Endothelial cell of umbilical vein (primary cell): ENCODE results near the gene DMD. TPM values are rescaled to one million over a fixed set of nuclear protein-coding genes. Genes with fewer than 3 reads are reported as not detected.

Experiments
- BruUV-seq: library from RNA; stranded (reverse); fragments of 400-500 nt; replicated peaks from 2 replicates; lab custom pipeline; 2021; lab: Mats Ljungman, UMichigan
- CTCF ChIA-PET: fragments of 300-600, 350-600 bp; sonication (Branson Sonifier 250); formaldehyde crosslinking; loops from one replicate; lab custom pipeline; 2021; ENCODE audit warnings: antibody characterized with exemption, inconsistent platforms; lab: Charles Lee
- POLR2A ChIA-PET: fragments of 300-600, 350-600 bp; sonication (Branson Sonifier 250); formaldehyde crosslinking; loops from one replicate; lab custom pipeline; 2021; ENCODE audit warnings: antibody characterized with exemption, inconsistent platforms; lab: Charles Lee
- DNase-seq: peaks from one replicate; pipeline ENCODE4 v3.0.0-alpha.2; 2011; ENCODE audit warnings: low read depth, low spot score
- FAIRE-seq: peaks from 2 replicates; lab custom pipeline; 2011; peaks lifted over from hg19 to GRCh38; lab: Jason Lieb, UNC
- H2AFZ ChIP-seq: 2 replicates; pipeline ENCODE4 v1.6.0; 2012; ENCODE audit warnings: low read depth, low read length, control low read depth, inconsistent platforms
- H3K27ac ChIP-seq: 2 replicates; pipeline ENCODE4 v1.5.1; 2011; ENCODE audit warnings: low read depth, mild to moderate bottlenecking, control low read depth, low read length, moderate library complexity; ENCODE audit not compliant: insufficient read depth
- H3K27me3 ChIP-seq, 2 experiments: 2 replicates each; pipeline versions ENCODE4 v1.6.0 to v1.6.1; 2011; ENCODE audit warnings: low read length in 2 of 2, mixed read lengths in 1 of 2; ENCODE audit not compliant: control insufficient read depth in 2 of 2, insufficient read depth in 2 of 2
- H3K36me3 ChIP-seq, 2 experiments: 2 replicates in 1 of 2; 3 replicates in 1 of 2; pipeline ENCODE4 v1.5.1; 2011; ENCODE audit warnings: low read length in 2 of 2, mild to moderate bottlenecking in 1 of 2, moderate library complexity in 1 of 2; ENCODE audit not compliant: control insufficient read depth in 2 of 2, insufficient read depth in 2 of 2; ENCODE audit errors: extremely low read depth in 1 of 2
- H3K4me1 ChIP-seq: 3 replicates; pipeline ENCODE4 v1.5.1; 2011; ENCODE audit warnings: mild to moderate bottlenecking, low read length; ENCODE audit not compliant: control insufficient read depth, insufficient read depth; ENCODE audit errors: extremely low read depth
- H3K4me2 ChIP-seq: 2 replicates; pipeline ENCODE4 v1.6.1; 2011; ENCODE audit warnings: low read length, control low read depth, mixed read lengths; ENCODE audit not compliant: insufficient read depth
- H3K4me3 ChIP-seq, 3 experiments: fragments of 200-600 bp in 1 of 3; sonication (generic), shearing (Covaris generic) in 1 of 3; replicated peaks in 1 of 3; 2 replicates each; pipeline ENCODE4 v1.5.1; 2011 to 2016; ENCODE audit warnings: control low read depth in 3 of 3, low read length in 3 of 3, mild to moderate bottlenecking in 2 of 3, inconsistent platforms in 1 of 3, low read depth in 1 of 3, moderate library complexity in 1 of 3; ENCODE audit not compliant: insufficient read depth in 1 of 3
- H3K79me2 ChIP-seq: 2 replicates; pipeline ENCODE4 v1.6.0; 2012; ENCODE audit warnings: low read length, inconsistent platforms; ENCODE audit not compliant: control insufficient read depth, insufficient read depth
- H3K9ac ChIP-seq: replicated peaks from 2 replicates; pipeline ENCODE3; 2011; ENCODE audit warnings: low read length, control low read depth; ENCODE audit not compliant: insufficient read depth; ENCODE audit errors: extremely low read depth
- H3K9me1 ChIP-seq: replicated peaks from 3 replicates; pipeline ENCODE4 v1.6.0; 2011; ENCODE audit warnings: mild to moderate bottlenecking, low read length; ENCODE audit not compliant: control insufficient read depth, insufficient read depth; ENCODE audit errors: extremely low read depth
- H3K9me3 ChIP-seq: replicated peaks from 2 replicates; pipeline ENCODE4 v1.5.1; 2012; ENCODE audit warnings: low read length, inconsistent platforms; ENCODE audit not compliant: control insufficient read depth, insufficient read depth
- H4K20me1 ChIP-seq: replicated peaks from 2 replicates; pipeline ENCODE3; 2011; ENCODE audit warnings: mild to moderate bottlenecking, low read length; ENCODE audit not compliant: control insufficient read depth, insufficient read depth; ENCODE audit errors: extremely low read depth
- CTCF ChIP-seq, 2 donors: IDR thresholded peaks; 1 replicate in 1 of 2; 2 replicates in 1 of 2; pipeline ENCODE4 v1.5.1; 2011; ENCODE audit warnings: low read length in 2 of 2, mild to moderate bottlenecking in 2 of 2, moderate library complexity in 2 of 2, control low read depth in 1 of 2, inconsistent platforms in 1 of 2, low read depth in 1 of 2; ENCODE audit not compliant: insufficient read depth in 1 of 2; ENCODE audit errors: extremely low read depth in 1 of 2
- EZH2 ChIP-seq: IDR thresholded peaks from 2 replicates; pipeline ENCODE4 v1.6.1; 2012; ENCODE audit warnings: borderline replicate concordance, low read depth, mild to moderate bottlenecking, moderate library complexity, low read length, inconsistent platforms; ENCODE audit not compliant: severe bottlenecking
- FOS ChIP-seq: IDR thresholded peaks from 2 replicates; pipeline ENCODE4 v1.6.1; 2011; ENCODE audit warnings: mild to moderate bottlenecking, low read length, moderate library complexity, borderline replicate concordance; ENCODE audit not compliant: insufficient read depth
- JUN ChIP-seq: IDR thresholded peaks from 2 replicates; pipeline ENCODE4 v1.6.1; 2011; ENCODE audit warnings: borderline replicate concordance, low read depth; ENCODE audit not compliant: insufficient read length, insufficient read depth
- MYC ChIP-seq: IDR thresholded peaks from one replicate; pipeline ENCODE4 v1.6.1; 2011; ENCODE audit warnings: mild to moderate bottlenecking, low read depth, low read length
- POLR2A ChIP-seq: IDR thresholded peaks from 2 replicates; pipeline ENCODE4 v1.6.1; 2012; ENCODE audit warnings: low read depth, mild to moderate bottlenecking, control low read depth, low read length
- POLR2AphosphoS5 ChIP-seq: IDR thresholded peaks from 2 replicates; pipeline ENCODE4 v1.6.1; 2012; ENCODE audit warnings: low read depth, mild to moderate bottlenecking, control low read depth, low read length, moderate library complexity; ENCODE audit not compliant: insufficient read depth
- dilution Hi-C: fragments of 300-500 bp; cut with MboI; formaldehyde crosslinking; loops from one replicate; pipeline ENCODE4 v1.15.0; 2019; ENCODE audit warnings: low sequenced_read_pairs; ENCODE audit not compliant: extremely low pct_ligation_motif_present
- intact Hi-C: fragments of 100-400 bp; cut with micrococcal nuclease; formaldehyde crosslinking; loops from one replicate; pipeline ENCODE4 v1.10.0; 2022
- polyA plus RNA-seq, 4 experiments: library from polyadenylated mRNA; depleted of rRNA in 3 of 4; stranded (reverse) in 3 of 4; unstranded in 1 of 4; fragments of >200 nt; gene quantifications; 2 replicates each; pipeline versions ENCODE4 v1.2.1 to v1.2.3, GENCODE V29; 2011 to 2012; ENCODE audit warnings: missing spikeins in 1 of 4
- total RNA-seq: library from RNA; stranded (reverse); gene quantifications from 2 replicates; pipeline ENCODE4 v1.2.3, GENCODE V29; 2021
- TF ChIP-seq, protein P1 (sequence below): IDR thresholded peaks from 2 replicates; pipeline ENCODE4 v1.6.1; 2011; ENCODE audit not compliant: insufficient read depth, insufficient read length

The DMD gene
- total and polyA plus RNA-seq, 2 donors (not counting 3 experiments of a cell fraction or from before 2014, with no cell fraction given): 7.3 to 9.0 TPM

DNA sequence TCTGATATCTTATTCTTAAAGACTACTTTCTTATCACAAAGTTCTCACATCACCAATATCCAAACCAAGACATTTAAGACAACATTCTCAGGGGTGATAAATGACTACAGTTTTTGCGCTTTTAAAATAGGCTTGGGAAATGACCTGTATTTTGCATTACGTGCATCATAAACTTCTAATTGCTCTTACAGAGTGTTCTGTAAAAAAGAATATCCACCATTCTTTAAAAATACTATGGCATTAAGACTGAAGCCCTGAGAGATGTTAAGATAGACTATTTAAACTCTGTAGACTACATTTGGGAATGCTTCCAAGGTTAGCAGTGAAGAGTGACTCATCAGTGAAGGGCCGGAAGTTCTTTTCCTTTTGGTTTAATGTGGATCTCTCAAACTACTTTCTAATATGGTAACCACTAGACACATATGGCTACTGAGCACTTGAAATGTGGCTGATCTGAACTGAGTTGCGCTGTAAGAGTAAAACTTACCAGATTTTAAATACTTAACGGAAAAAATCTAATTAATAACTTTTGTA is 1620.7 kb downstream of the DMD start:
- DNase-seq (peak; percentile 72), FAIRE-seq (peak; percentile 95)
- CTCF ChIA-PET: no interaction called here
- Histone ChIP-seq H3K79me2 (no peaks in the 10 kb centered on the region), H3K9ac (no peak overlapping the region), H3K27ac (no peak overlapping the region), H3K27me3 (no peaks in the 10 kb centered on the region), H3K4me1 (peaks cover 11% of the 10 kb centered on the region), H3K36me3 (no peaks in the 10 kb centered on the region), H4K20me1 (no peaks in the 10 kb centered on the region), H3K9me1 (no peaks in the 10 kb centered on the region), H3K4me2 (peak overlapping the region; percentile 31), H3K9me3 (no peaks in the 10 kb centered on the region), H3K4me3 (no peak overlapping the region), H2AFZ (no peak overlapping the region)
- TF ChIP-seq FOS (peak; percentile 73), JUN (peak; percentile 69), MYC (no peak)
- intact Hi-C loops: no loop called here
- dilution Hi-C loops: no loop called here
- POLR2A ChIA-PET: no interaction called here
- BruUV-seq: no TSS peak

DNA sequence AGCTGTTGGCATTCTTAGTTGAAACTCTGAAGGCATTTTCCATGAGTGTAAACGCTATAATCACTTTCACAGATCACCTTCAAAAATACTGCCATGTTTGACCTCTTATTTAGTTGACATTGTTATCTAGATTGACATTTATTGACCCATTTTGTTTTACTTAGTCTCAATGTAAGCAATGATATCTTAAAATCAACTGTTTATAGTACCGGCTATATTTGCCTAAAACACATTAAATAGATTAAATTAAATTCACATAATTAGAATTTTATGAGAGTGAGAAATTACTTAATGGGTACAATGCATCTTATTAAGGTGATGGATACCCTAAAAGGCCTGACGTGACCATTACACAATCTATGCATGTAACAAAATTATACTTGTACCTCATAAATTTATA is 1621.8 kb downstream of the DMD start:
- no peak for FAIRE-seq
- peaks cover 11% of the 10 kb centered on the region for H3K4me1 ChIP-seq
- POLR2A ChIA-PET: no interaction called here
- H3K36me3 ChIP-seq: no peaks in the 10 kb centered on the region
- CTCF ChIA-PET: no interaction called here
- H3K27me3 ChIP-seq: no peaks in the 10 kb centered on the region
- H3K4me3 ChIP-seq: no peak overlapping the region
- no peaks in the 10 kb centered on the region for H4K20me1 ChIP-seq
- intact Hi-C loops: no loop called here
- H2AFZ ChIP-seq: no peak overlapping the region
- TF ChIP-seq, protein P1, sequence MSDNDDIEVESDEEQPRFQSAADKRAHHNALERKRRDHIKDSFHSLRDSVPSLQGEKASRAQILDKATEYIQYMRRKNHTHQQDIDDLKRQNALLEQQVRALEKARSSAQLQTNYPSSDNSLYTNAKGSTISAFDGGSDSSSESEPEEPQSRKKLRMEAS: no peak
- TF ChIP-seq EZH2 (no peak), MYC (no peak), CTCF (IDR thresholded peaks at IDR 0.05; ENCODE audit: extremely low read depth in 1 of 2, insufficient read depth in 1 of 2, low read depth in 1 of 2, low read length in 2 of 2) (no peak), JUN (no peak), POLR2AphosphoS5 (no peak), POLR2A (no peak)
- no peak overlapping the region for H3K27ac ChIP-seq
- no peaks in the 10 kb centered on the region for H3K9me1 ChIP-seq
- dilution Hi-C loops: no loop called here
- no peaks in the 10 kb centered on the region for H3K9me3 ChIP-seq
- no peaks in the 10 kb centered on the region for H3K79me2 ChIP-seq
- no peak overlapping the region for H3K9ac ChIP-seq
- no peak for DNase-seq
- H3K4me2 ChIP-seq: no peak overlapping the region
- BruUV-seq: no TSS peak
